Subcutaneous abdominal adipose tissue (tissue), 5 donors: Measurements from ENCODE around the gene TEX2.

Experiments
- H3K27ac ChIP-seq: one replicate; pipeline ENCODE4 v1.7.0; 2013; ENCODE audit warnings: low read depth, mild to moderate bottlenecking, inconsistent platforms, low read length, moderate library complexity
- H3K27me3 ChIP-seq, 5 donors: one replicate each; pipeline ENCODE4 v1.7.0; 2013; ENCODE audit warnings: low read length in 5 of 5, inconsistent platforms in 1 of 5; ENCODE audit not compliant: control insufficient read depth in 5 of 5, insufficient read depth in 4 of 5
- H3K36me3 ChIP-seq, 5 donors: one replicate each; pipeline ENCODE4 v1.7.0; 2013; ENCODE audit warnings: low read length in 5 of 5; ENCODE audit not compliant: control insufficient read depth in 5 of 5, insufficient read depth in 5 of 5
- H3K4me1 ChIP-seq, 5 donors: one replicate each; pipeline ENCODE4 v1.7.0; 2013; ENCODE audit warnings: low read length in 5 of 5, mild to moderate bottlenecking in 3 of 5, moderate library complexity in 1 of 5; ENCODE audit not compliant: control insufficient read depth in 5 of 5, insufficient read depth in 5 of 5
- H3K4me3 ChIP-seq, 5 donors: one replicate each; pipeline ENCODE4 v1.7.0; 2013; ENCODE audit warnings: low read length in 5 of 5, low read depth in 1 of 5
- H3K9ac ChIP-seq, 5 donors: one replicate each; pipeline ENCODE4 v1.7.0; 2013; ENCODE audit warnings: low read length in 5 of 5, mild to moderate bottlenecking in 4 of 5, moderate library complexity in 3 of 5
- H3K9me3 ChIP-seq, 5 donors: one replicate each; pipeline ENCODE4 v1.7.0; 2013; ENCODE audit warnings: low read length in 5 of 5; ENCODE audit not compliant: control insufficient read depth in 5 of 5
- donor health status: healthy.
- donor health status: healthy.
- donor health status: healthy.
- donor health status: healthy.
- donor health status: healthy.

Gene TEX2

GRCh38 chr17:64255764-64256163, 7.3 kb downstream of the TEX2 start:
- no peak overlapping the region for H3K4me3 ChIP-seq
- H3K9me3 ChIP-seq, result no peaks in the 10 kb centered on the region
- no peak overlapping the region for H3K27ac ChIP-seq
- no peaks in the 10 kb centered on the region for H3K36me3 ChIP-seq
- H3K4me1 ChIP-seq, result peaks cover 2 to 12% (median 11%) of the 10 kb centered on the region in 5 donors
- no peaks in the 10 kb centered on the region for H3K27me3 ChIP-seq
- no peak overlapping the region for H3K9ac ChIP-seq

GRCh38 chr17:64254755-64255154, 8.3 kb downstream of the TEX2 start:
- Histone ChIP-seq H3K36me3 (no peaks in the 10 kb centered on the region), H3K4me1 (peaks cover 0 to 2% (median 1%) of the 10 kb centered on the region in 5 donors), H3K27ac (no peak overlapping the region), H3K27me3 (no peaks in the 10 kb centered on the region), H3K9me3 (no peaks in the 10 kb centered on the region), H3K4me3 (no peak overlapping the region), H3K9ac (no peak overlapping the region)

- Histone ChIP-seq H3K9ac (no peak overlapping the region), H3K27me3 (no peaks in the 10 kb centered on the region), H3K4me3 (no peak overlapping the region), H3K36me3 (no peaks in the 10 kb centered on the region), H3K27ac (no peak overlapping the region), H3K9me3 (no peaks in the 10 kb centered on the region), H3K4me1 (peaks cover 0 to 4% (median 0%) of the 10 kb centered on the region in 5 donors)
Measured at GRCh38 chr17:64253470-64253869, 9.6 kb downstream of the TEX2 start.

- peaks cover 0 to 4% (median 0%) of the 10 kb centered on the region in 5 donors for H3K4me1 ChIP-seq
Measured at GRCh38 chr17:64252831-64253230, 10.2 kb downstream of the TEX2 start.

GRCh38 chr17:64250233-64250835, 12.7 kb downstream of the TEX2 start:
- Histone ChIP-seq H3K9me3 (no peaks in the 10 kb centered on the region), H3K36me3 (no peaks in the 10 kb centered on the region), H3K4me3 (no peak overlapping the region), H3K27me3 (no peaks in the 10 kb centered on the region), H3K9ac (no peak overlapping the region), H3K27ac (no peak overlapping the region), H3K4me1 (peaks cover 0 to 4% (median 0%) of the 10 kb centered on the region in 5 donors)

More at GRCh38 chr17:64252831-64253230, 10.2 kb downstream of the TEX2 start:
- Histone ChIP-seq H3K27me3 (no peaks in the 10 kb centered on the region), H3K9ac (no peak overlapping the region), H3K27ac (no peak overlapping the region), H3K4me3 (no peak overlapping the region), H3K9me3 (no peaks in the 10 kb centered on the region), H3K36me3 (no peaks in the 10 kb centered on the region)

- H3K9ac ChIP-seq, result no peak overlapping the region
- no peaks in the 10 kb centered on the region for H3K27me3 ChIP-seq
- no peaks in the 10 kb centered on the region for H3K9me3 ChIP-seq
- H3K36me3 ChIP-seq, result no peaks in the 10 kb centered on the region
- no peak overlapping the region for H3K4me3 ChIP-seq
- H3K4me1 ChIP-seq, result peaks cover 0 to 4% (median 0%) of the 10 kb centered on the region in 5 donors
- H3K27ac ChIP-seq, result no peak overlapping the region
Measured at GRCh38 chr17:64247836-64248235, 15.2 kb downstream of the TEX2 start.

- Histone ChIP-seq H3K27me3 (no peaks in the 10 kb centered on the region), H3K27ac (no peak overlapping the region), H3K4me1 (peaks cover 5 to 11% (median 8%) of the 10 kb centered on the region in 5 donors), H3K4me3 (no peak overlapping the region), H3K36me3 (no peaks in the 10 kb centered on the region), H3K9me3 (no peaks in the 10 kb centered on the region), H3K9ac (no peak overlapping the region)
Measured at GRCh38 chr17:64245218-64246145, 17.6 kb downstream of the TEX2 start.

- no peaks in the 10 kb centered on the region for H3K9me3 ChIP-seq
- no peak overlapping the region for H3K9ac ChIP-seq
- no peaks in the 10 kb centered on the region for H3K27me3 ChIP-seq
- no peak overlapping the region for H3K27ac ChIP-seq
- H3K4me3 ChIP-seq, result no peak overlapping the region
- H3K4me1 ChIP-seq, result peaks cover 2 to 18% (median 13%) of the 10 kb centered on the region in 5 donors
- H3K36me3 ChIP-seq, result no peaks in the 10 kb centered on the region
Measured at GRCh38 chr17:64244165-64244564, 18.9 kb downstream of the TEX2 start.

- no peak overlapping the region for H3K4me3 ChIP-seq
- H3K9ac ChIP-seq, result no peak overlapping the region
- H3K9me3 ChIP-seq, result no peaks in the 10 kb centered on the region
- H3K27me3 ChIP-seq, result no peaks in the 10 kb centered on the region
- no peak overlapping the region for H3K27ac ChIP-seq
- H3K4me1 ChIP-seq, result peaks cover 2 to 18% (median 13%) of the 10 kb centered on the region in 5 donors
- no peaks in the 10 kb centered on the region for H3K36me3 ChIP-seq
Measured at GRCh38 chr17:64243340-64243739, 19.7 kb downstream of the TEX2 start.

GRCh38 chr17:64242633-64243032, 20.4 kb downstream of the TEX2 start:
- no peaks in the 10 kb centered on the region for H3K9me3 ChIP-seq
- H3K9ac ChIP-seq, result no peak overlapping the region
- no peaks in the 10 kb centered on the region for H3K36me3 ChIP-seq
- H3K4me3 ChIP-seq, result no peak overlapping the region
- H3K4me1 ChIP-seq, result peaks cover 2 to 18% (median 13%) of the 10 kb centered on the region in 5 donors
- H3K27ac ChIP-seq, result no peak overlapping the region
- no peaks in the 10 kb centered on the region for H3K27me3 ChIP-seq
